GM20000 (cell line): Measurements from ENCODE around the gene MASP2.
"Not testable (repeated sequence)": the region's sequence is repeated elsewhere in the genome, so short reads cannot be mapped to it uniquely, and the experiment has no call there.

ENCODE experiments used
- DNase-seq: peaks from one replicate; pipeline ENCODE4 v3.0.0; 2012; ENCODE audit warnings: low spot score
- TF ChIP-seq, protein P1 (sequence below): IDR thresholded peaks from 2 replicates; pipeline ENCODE4 v1.5.1; 2012; ENCODE audit warnings: mild to moderate bottlenecking, control low read depth; ENCODE audit errors: extremely low read depth, missing control alignments

Gene MASP2

DNA sequence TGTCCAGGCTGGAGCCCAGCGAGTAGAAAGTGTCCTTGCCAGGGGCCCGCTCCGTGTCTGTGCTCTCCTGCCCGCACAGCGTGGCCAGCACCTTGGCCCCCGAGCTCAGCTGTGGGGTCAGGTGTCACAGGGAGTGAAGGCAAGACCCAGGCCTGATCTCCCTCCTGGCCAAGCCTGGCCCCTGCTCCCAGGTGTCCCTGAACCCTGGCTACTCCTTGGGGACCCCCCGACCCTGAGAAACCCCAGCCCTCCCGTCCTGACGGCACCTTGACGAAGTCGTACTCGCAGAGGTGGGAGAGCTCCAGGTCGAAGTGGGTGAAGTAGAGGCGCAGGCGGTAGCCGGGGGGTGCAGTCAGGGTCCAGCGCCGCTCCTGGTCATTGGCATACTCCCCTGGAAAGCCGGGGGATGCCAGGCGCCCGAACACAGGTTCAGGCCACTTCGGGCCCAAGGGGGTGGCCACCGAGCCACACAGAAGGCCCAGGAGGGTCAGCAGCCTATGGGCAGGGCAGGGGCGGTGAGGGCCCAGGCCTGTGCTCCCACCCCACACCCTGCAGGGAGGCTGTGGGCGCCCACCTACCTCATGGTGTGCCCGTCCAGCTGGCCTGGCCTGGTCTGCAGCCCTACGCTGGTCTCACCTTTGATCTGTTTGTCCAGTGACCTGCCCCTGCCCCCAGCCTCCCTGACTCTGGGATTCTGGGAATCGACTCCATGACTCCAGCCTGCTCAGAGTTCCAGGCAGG, at the start of gene MASP2:
TSS of gene MASP2 (minus strand) at position 615 of the 741 bp plus-strand sequence. CDS start at position 583, 32 bp downstream.
- DNase-seq: no peak
- TF ChIP-seq, protein P1, sequence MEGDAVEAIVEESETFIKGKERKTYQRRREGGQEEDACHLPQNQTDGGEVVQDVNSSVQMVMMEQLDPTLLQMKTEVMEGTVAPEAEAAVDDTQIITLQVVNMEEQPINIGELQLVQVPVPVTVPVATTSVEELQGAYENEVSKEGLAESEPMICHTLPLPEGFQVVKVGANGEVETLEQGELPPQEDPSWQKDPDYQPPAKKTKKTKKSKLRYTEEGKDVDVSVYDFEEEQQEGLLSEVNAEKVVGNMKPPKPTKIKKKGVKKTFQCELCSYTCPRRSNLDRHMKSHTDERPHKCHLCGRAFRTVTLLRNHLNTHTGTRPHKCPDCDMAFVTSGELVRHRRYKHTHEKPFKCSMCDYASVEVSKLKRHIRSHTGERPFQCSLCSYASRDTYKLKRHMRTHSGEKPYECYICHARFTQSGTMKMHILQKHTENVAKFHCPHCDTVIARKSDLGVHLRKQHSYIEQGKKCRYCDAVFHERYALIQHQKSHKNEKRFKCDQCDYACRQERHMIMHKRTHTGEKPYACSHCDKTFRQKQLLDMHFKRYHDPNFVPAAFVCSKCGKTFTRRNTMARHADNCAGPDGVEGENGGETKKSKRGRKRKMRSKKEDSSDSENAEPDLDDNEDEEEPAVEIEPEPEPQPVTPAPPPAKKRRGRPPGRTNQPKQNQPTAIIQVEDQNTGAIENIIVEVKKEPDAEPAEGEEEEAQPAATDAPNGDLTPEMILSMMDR: no peak

DNA sequence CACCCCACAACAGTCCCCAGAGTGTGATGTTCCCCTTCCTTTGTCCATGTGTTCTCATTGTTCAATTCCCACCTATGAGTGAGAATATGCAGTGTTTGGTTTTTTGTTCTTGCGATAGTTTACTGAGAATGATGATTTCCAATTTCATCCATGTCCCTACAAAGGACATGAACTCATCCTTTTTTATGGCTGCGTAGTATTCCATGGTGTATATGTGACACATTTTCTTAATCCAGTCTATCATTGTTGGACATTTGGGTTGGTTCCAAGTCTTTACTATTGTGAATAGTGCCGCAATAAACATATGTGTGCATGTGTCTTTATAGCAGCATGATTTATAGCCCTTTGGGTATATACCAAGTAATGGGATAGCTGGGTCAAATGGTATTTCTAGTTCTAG, 36.7 kb upstream of the MASP2 start:
- DNase-seq: not testable (repeated sequence)

DNA sequence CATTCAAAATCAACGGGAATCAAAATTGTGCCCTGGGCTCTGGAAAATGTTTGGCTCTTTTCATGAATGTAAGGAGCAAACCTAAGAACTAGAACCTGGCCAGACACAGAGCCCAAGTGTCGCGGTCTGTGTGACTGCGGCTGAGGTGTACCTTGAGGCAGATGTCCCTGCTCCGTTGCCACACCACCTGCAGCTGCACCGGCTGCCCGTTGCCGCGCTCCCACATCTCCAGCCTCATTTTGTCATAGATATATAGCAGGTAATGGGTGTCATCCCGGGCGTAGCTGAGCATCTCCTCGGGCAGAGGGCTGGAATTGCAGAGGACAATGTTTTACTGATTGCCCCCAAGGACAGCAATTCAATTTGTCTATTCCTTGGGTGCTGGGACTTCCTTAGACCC, 33.9 kb upstream of the MASP2 start:
- DNase-seq: no peak
- TF ChIP-seq, protein P1: no peak

DNA sequence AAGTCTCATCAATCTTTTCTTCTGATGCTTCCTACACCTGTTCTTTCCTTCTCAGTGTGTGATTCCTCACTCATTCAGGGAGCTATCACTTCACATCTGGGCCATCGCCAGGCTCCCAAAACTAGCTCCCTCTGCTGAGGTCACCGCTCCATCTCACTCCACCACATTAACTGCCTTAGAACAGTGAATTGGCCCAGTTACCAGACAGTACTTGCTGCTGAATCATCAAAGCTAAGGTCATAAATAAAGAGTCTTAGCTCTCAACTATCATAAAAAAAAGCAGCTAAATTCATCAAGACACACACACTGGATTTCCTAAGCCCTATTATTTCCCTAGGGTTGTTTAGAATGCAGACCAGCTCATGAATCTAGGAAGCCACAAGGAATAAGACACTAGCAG, 31.6 kb upstream of the MASP2 start:
- no peak for DNase-seq
- TF ChIP-seq, protein P1: no peak

DNA sequence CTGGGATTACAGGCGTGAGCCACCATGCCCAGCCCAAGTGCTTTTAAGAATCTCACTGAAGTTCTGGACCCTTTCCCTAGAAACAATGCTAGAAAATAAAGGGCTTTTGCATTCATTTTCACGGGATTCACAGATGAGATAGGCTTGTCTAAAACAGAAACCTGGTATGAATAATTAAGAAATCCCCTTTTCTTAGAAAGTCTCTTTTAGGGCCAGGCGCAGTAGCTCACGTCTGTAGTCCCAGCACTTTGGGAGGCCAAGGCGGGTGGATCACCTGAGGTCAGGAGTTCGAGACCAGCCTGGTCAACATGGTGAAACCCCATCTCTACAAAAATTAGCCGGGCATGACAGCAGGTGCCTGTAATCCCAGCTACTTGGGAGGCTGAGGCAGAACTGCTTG, 26.4 kb upstream of the MASP2 start:
- DNase-seq: peak; percentile 52

DNA sequence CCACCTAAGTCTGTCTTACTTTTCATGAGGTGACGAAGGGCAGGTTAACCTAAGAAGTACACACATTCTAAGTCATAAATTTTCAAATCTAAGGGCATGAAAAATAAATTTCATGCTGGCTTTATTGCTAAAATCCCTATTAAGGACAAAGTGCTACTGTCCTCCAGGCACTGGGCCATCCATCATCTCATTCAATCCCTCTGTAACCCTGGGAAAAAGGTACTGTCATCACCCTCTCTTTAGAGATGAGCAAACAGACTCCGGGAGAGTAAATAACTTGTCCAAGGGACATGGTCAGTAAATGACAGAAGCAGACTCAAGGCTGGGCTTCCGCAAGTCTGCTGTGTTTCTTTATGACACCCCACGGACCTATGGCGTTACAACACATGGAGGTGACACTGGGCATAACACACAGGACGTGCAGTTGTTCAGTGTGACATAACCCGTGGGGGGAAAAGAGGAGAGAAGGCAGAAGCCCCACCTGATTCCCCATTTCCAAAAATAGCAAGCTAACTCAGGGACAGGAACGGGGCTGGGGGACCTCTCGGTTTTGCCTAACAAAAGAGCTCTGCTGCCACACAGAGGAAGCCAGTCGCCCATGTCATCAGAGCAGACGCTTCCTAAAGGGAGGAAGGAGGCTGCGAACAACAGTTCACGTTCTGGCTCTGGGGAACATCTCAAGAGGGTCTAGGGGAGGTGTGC, 25.3 kb upstream of the MASP2 start:
- TF ChIP-seq, protein P1: peak; percentile 10
- peak; percentile 59 for DNase-seq

DNA sequence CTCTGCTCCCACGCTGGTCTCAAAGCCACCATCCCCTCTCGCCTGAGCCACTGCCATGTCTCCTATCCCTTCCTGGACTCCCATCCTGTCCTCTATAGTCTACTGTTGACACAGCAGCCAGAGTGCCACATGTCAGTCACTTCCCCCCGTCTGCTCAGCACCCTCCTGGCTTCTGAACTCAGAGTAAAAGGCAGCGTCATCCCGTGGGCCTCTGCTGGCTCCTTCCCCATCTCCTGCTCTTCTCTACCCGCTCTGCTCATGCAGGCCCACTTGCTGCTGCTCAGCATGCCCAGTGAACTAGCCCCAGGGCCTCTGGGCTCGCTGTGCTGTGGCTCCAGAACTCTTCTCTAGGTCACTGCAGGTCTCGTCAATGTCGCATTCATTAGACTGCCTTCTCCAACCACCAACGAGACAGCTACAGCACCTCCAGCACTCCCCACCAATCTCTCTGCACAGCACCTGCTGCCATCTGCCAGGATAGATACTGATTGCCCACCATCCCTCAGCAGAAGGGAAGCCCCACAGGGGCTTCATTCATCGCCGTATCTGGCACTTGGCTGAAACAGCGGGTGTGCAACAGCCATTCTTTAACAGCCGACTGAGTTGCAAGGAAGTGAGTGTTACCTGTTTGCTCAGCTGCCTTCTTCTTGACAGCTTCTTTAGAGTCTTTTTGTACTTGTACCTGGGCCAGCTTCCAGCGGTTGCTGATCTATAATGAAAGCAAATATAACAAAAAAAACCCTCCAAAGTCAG, 24.6 kb upstream of the MASP2 start:
- TF ChIP-seq, protein P1: no peak
- no peak for DNase-seq

DNA sequence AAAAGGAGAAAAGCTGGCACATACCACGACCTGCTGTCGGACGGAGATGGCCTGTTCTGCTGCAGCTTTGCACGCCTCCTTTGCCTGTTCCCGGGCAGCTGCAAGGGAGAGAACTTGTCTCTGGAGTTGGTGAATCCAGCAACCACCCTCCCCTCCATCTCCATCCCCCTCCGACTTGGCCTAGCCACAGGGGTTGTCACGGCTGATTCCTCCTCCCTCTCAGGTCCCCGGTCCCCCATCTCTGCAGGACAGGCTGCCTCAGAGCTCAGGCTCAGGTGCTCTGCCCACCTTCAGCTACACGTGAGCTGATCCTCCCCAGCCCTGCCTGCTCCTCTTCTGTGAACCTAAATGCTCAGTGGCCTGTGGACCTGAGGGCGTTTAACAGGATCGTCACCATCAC, 23.8 kb upstream of the MASP2 start:
- no peak for DNase-seq

More for the DNA sequence above, 23.8 kb upstream of the MASP2 start:
- TF ChIP-seq, protein P1: no peak
